HepG2 (cell line): ENCODE data around the gene SPATA7. TPM values are rescaled to one million over a fixed set of nuclear protein-coding genes. Genes with fewer than 3 reads are reported as not detected.
A peak's percentile ranks its signal among the peaks of the same experiment; 100 is the strongest.

Experiments
- ATAC-seq: fragments of 200-7000 bp; cut with Tn5 transposase; 3 replicates; pipeline ENCODE4 v1.9.1; 2020; ENCODE audit warnings: mild to moderate bottlenecking, moderate library complexity
- BruUV-seq: library from RNA; stranded (reverse); fragments of 400-500 nt; replicated peaks from 2 replicates; lab custom pipeline; 2021; lab: Mats Ljungman, UMichigan
- CTCF ChIA-PET: fragments of 300-600 bp; formaldehyde crosslinking; extraction: SDS; loops from one replicate; lab custom pipeline; 2021; ENCODE audit warnings: low total read pairs, inconsistent platforms, low intra/inter-chr PET ratio; lab: Yijun Ruan, JAX
- POLR2A ChIA-PET: fragments of 350-600 bp; sonication (Branson Sonifier 250); formaldehyde crosslinking; loops from one replicate; lab custom pipeline; 2020; ENCODE audit warnings: antibody characterized with exemption, inconsistent platforms; lab: Yijun Ruan, JAX
- DNase-seq: peaks from one replicate; pipeline ENCODE4 v3.0.0-alpha.2; 2015; ENCODE audit warnings: low spot score
- FAIRE-seq: peaks from 3 replicates; lab custom pipeline; 2011; peaks lifted over from hg19 to GRCh38; lab: Jason Lieb, UNC
- H2AFZ ChIP-seq: one replicate; pipeline ENCODE4 v1.6.1; 2011; ENCODE audit warnings: low read length, inconsistent platforms
- H3K27ac ChIP-seq: fragments of 300-600 bp; 3 replicates; pipeline ENCODE4 v1.8.0; 2011; ENCODE audit warnings: mixed run types, mild to moderate bottlenecking, mixed read lengths, low read length, inconsistent platforms; ENCODE audit not compliant: insufficient read depth; ENCODE audit errors: extremely low read length
- H3K27me3 ChIP-seq, 2 experiments: fragments of 200-600 bp in 1 of 2; 2 replicates in 1 of 2; 3 replicates in 1 of 2; pipeline versions ENCODE4 v1.6.0 to v1.8.0; 2011; ENCODE audit warnings: low read length in 2 of 2, mild to moderate bottlenecking in 2 of 2, moderate library complexity in 2 of 2, inconsistent platforms in 1 of 2; ENCODE audit not compliant: insufficient read depth in 2 of 2, control insufficient read depth in 1 of 2
- H3K36me3 ChIP-seq, 2 experiments: fragments of 200-600 bp in 1 of 2; replicated peaks in 1 of 2; 2 replicates in 1 of 2; 3 replicates in 1 of 2; pipeline versions ENCODE4 v1.5.1 to v1.8.0; 2011; ENCODE audit warnings: low read length in 2 of 2, inconsistent platforms in 1 of 2; ENCODE audit not compliant: insufficient read depth in 2 of 2, control insufficient read depth in 1 of 2
- H3K4me1 ChIP-seq: 2 replicates; pipeline ENCODE4 v1.5.1; 2012; ENCODE audit warnings: low read length, inconsistent platforms; ENCODE audit not compliant: insufficient read depth
- H3K4me2 ChIP-seq: 2 replicates; pipeline ENCODE4 v1.6.0; 2011; ENCODE audit warnings: low read depth, low read length, inconsistent platforms
- H3K4me3 ChIP-seq, 3 experiments: fragments of 200-600 bp in 1 of 3; sonication (generic), shearing (Covaris generic) in 1 of 3; replicated peaks in 1 of 3; 2 replicates each; pipeline ENCODE4 v1.5.1; 2011 to 2016; ENCODE audit warnings: low read length in 3 of 3, inconsistent platforms in 2 of 3, low read depth in 2 of 3, mild to moderate bottlenecking in 2 of 3, control low read depth in 1 of 3, mixed read lengths in 1 of 3; ENCODE audit not compliant: insufficient read depth in 1 of 3
- H3K79me2 ChIP-seq: one replicate; pipeline ENCODE4 v1.6.1; 2011; ENCODE audit warnings: low read length, inconsistent platforms; ENCODE audit not compliant: insufficient read depth
- H3K9ac ChIP-seq: 2 replicates; pipeline ENCODE4 v1.6.0; 2011; ENCODE audit warnings: mild to moderate bottlenecking, low read depth, low read length, inconsistent platforms; ENCODE audit not compliant: insufficient read depth
- H3K9me3 ChIP-seq: 2 replicates; pipeline ENCODE4 v1.5.1; 2012; ENCODE audit warnings: mild to moderate bottlenecking, low read length
- H4K20me1 ChIP-seq: 2 replicates; pipeline ENCODE4 v1.6.0; 2011; ENCODE audit warnings: inconsistent platforms, mild to moderate bottlenecking, low read length, moderate library complexity; ENCODE audit not compliant: insufficient read depth
- ATF1 ChIP-seq: IDR thresholded peaks from 2 replicates; pipeline ENCODE4 v1.6.1; 2016; ENCODE audit warnings: mild to moderate bottlenecking, control low read depth
- BCL6 ChIP-seq: IDR thresholded peaks from 2 replicates; pipeline ENCODE4 v1.6.1; 2016; ENCODE audit warnings: missing genetic modification reagents, missing compliant biosample characterization
- DNMT3B ChIP-seq: conservative IDR thresholded peaks from 2 replicates; pipeline ENCODE4 v1.6.1; 2016; ENCODE audit warnings: missing biosample characterization, control low read depth
- ESRRA ChIP-seq: sonication (generic); formaldehyde crosslinking; IDR thresholded peaks from 2 replicates; pipeline ENCODE4 v1.5.1; 2020; ENCODE audit warnings: mild to moderate bottlenecking, low read depth, missing genetic modification reagents
- HINFP ChIP-seq: sonication (generic); formaldehyde crosslinking; IDR thresholded peaks from 2 replicates; pipeline ENCODE4 v1.4.0; 2020; ENCODE audit warnings: low read depth, mild to moderate bottlenecking, missing genetic modification reagents
- HNF4A ChIP-seq: sonication (generic); formaldehyde crosslinking; IDR thresholded peaks from 2 replicates; pipeline ENCODE4 v1.4.0; 2020; ENCODE audit warnings: missing genetic modification reagents
- HNF4G ChIP-seq, 2 experiments: sonication (generic) in 1 of 2; formaldehyde crosslinking in 1 of 2; IDR thresholded peaks; 2 replicates each; pipeline versions ENCODE4 v1.4.0 to v1.6.1; 2011 to 2020; ENCODE audit warnings: borderline replicate concordance in 2 of 2, low read depth in 2 of 2, mild to moderate bottlenecking in 2 of 2, low read length in 1 of 2, missing genetic modification reagents in 1 of 2, moderate library complexity in 1 of 2
- KDM5B ChIP-seq: sonication (generic); formaldehyde crosslinking; IDR thresholded peaks from 2 replicates; pipeline ENCODE4 v1.4.0; 2020; ENCODE audit warnings: missing genetic modification reagents, mild to moderate bottlenecking, borderline replicate concordance
- POLR2A ChIP-seq, 2 experiments: IDR thresholded peaks; 2 replicates each; pipeline ENCODE4 v1.6.1; 2011; ENCODE audit warnings: low read depth in 2 of 2, low read length in 2 of 2, mild to moderate bottlenecking in 1 of 2, moderate library complexity in 1 of 2; ENCODE audit not compliant: insufficient read depth in 1 of 2
- SNAPC5 ChIP-seq: sonication (generic); formaldehyde crosslinking; IDR thresholded peaks from 2 replicates; pipeline ENCODE4 v1.8.1; 2023; ENCODE audit warnings: mild to moderate bottlenecking, missing genetic modification reagents, borderline replicate concordance
- SRSF4 ChIP-seq: fragments of 200-400 bp; formaldehyde crosslinking; IDR thresholded peaks from one replicate; pipeline ENCODE4 v1.6.1; 2018; ENCODE audit warnings: mild to moderate bottlenecking, low read depth, low read length, moderate library complexity; ENCODE audit not compliant: poor library complexity, severe bottlenecking
- TIGD3 ChIP-seq: sonication (generic); formaldehyde crosslinking; IDR thresholded peaks from 2 replicates; pipeline ENCODE4 v1.5.1; 2020; ENCODE audit warnings: mild to moderate bottlenecking, missing genetic modification reagents, borderline replicate concordance
- ZBTB7A ChIP-seq: sonication (generic); formaldehyde crosslinking; IDR thresholded peaks from 2 replicates; pipeline ENCODE4 v1.8.0; 2022; ENCODE audit warnings: mild to moderate bottlenecking, missing genetic modification reagents
- ZNF800 ChIP-seq: sonication (generic); formaldehyde crosslinking; IDR thresholded peaks from 2 replicates; pipeline ENCODE4 v1.4.0; 2020; ENCODE audit warnings: missing genetic modification reagents
- ZNF850 ChIP-seq: sonication (generic); formaldehyde crosslinking; conservative IDR thresholded peaks from 2 replicates; pipeline ENCODE4 v1.9.0; 2021; ENCODE audit warnings: mild to moderate bottlenecking, missing genetic modification reagents
- ZSCAN5A ChIP-seq: sonication (generic); formaldehyde crosslinking; IDR thresholded peaks from 2 replicates; pipeline ENCODE4 v1.8.0; 2022; ENCODE audit warnings: mild to moderate bottlenecking, missing genetic modification reagents, borderline replicate concordance
- WGBS: methylation state at CpG from one replicate; pipeline ENCODE4 v1.1.6; 2017; ENCODE audit warnings: low lambda C conversion rate; 5-methylcytosine and 5-hydroxymethylcytosine counted together
- in situ Hi-C: cut with HindIII; loops from 2 replicates; pipeline ENCODE4 v1.10.0; 2017; ENCODE audit warnings: low pct_unique_long_range_greater_than_20kb; ENCODE audit not compliant: extremely low pct_ligation_motif_present
- intact Hi-C: fragments of 100-400 bp; cut with micrococcal nuclease; formaldehyde crosslinking; loops from one replicate; pipeline ENCODE4 v1.10.0; 2022; ENCODE audit not compliant: unreplicated experiment
- polyA plus RNA-seq, 8 experiments: library from polyadenylated mRNA; depleted of rRNA in 3 of 8; stranded (reverse) in 7 of 8; unstranded in 1 of 8; fragments of >200 nt; fragmentation: Illumina TruSeq in 4 of 8; extraction: Trizol in 4 of 8; gene quantifications; 2 replicates each; pipeline versions ENCODE4 v1.2.1 to v1.2.3, GENCODE V29; 2011 to 2016; ENCODE audit warnings: low read depth in 4 of 8, missing spikeins in 1 of 8, mixed read lengths in 1 of 8; ENCODE audit not compliant: insufficient read depth in 1 of 8
- total RNA-seq, 5 experiments: library from RNA; depleted of rRNA; stranded (reverse); fragments of >200 nt; fragmentation: Illumina TruSeq; extraction: Trizol; gene quantifications; 2 replicates each; pipeline ENCODE4 v1.2.3, GENCODE V29; 2016; ENCODE audit warnings: low read depth in 1 of 5

Gene SPATA7
- total and polyA plus RNA-seq, 2 of the 13 experiments (the other 11 are each of a cell fraction or from before 2014, with no cell fraction given), result 3.6 to 5.5 TPM

GRCh38 chr14:88354358-88354757 lies 31.1 kb upstream of the SPATA7 start (continued):
- TF ChIP-seq SRSF4 (no peak), KDM5B (CRISPR knock-in tag) (no peak), HNF4A (CRISPR knock-in tag) (peak; percentile 68), ZNF800 (CRISPR knock-in tag) (no peak), HNF4G (IDR thresholded peaks at IDR 0.05; ENCODE audit: borderline replicate concordance, low read depth, low read length) (peak; percentile 13; the same call in 1 of the 2 replicates), HNF4G (CRISPR knock-in tag; IDR thresholded peaks at IDR 0.05; ENCODE audit: borderline replicate concordance, low read depth) (no peak), ESRRA (no peak), ZSCAN5A (CRISPR knock-in tag) (peak; percentile 91; the same call in 1 of the 2 replicates)

GRCh38 chr14:88359500-88359899 lies 26.0 kb upstream of the SPATA7 start:
- H3K79me2 ChIP-seq, result no peaks in the 10 kb centered on the region
- ChIA-PET POLR2A (no interaction called here), CTCF (no interaction called here)
- no peak overlapping the region for H2AFZ ChIP-seq
- 0% methylated on average over 2 of the region's 2 CpGs for WGBS
- H3K27ac ChIP-seq, result no peak overlapping the region
- H3K4me1 ChIP-seq, result peaks cover 3% of the 10 kb centered on the region
- no peaks in the 10 kb centered on the region for H3K27me3 ChIP-seq
- BruUV-seq, result no TSS peak
- H3K4me2 ChIP-seq, result no peak overlapping the region
- intact Hi-C loops, result no loop called here
- H3K36me3 ChIP-seq, result no peaks in the 10 kb centered on the region
- ATAC-seq (no peak), FAIRE-seq (no peak), DNase-seq (no peak)
- in situ Hi-C loops, result no loop called here
- no peaks in the 10 kb centered on the region for H4K20me1 ChIP-seq
- no peaks in the 10 kb centered on the region for H3K9me3 ChIP-seq
- no peak overlapping the region for H3K4me3 ChIP-seq
- no peak overlapping the region for H3K9ac ChIP-seq
- TF ChIP-seq POLR2A (IDR thresholded peaks at IDR 0.05; ENCODE audit: insufficient read depth in 1 of 2, low read depth in 2 of 2, low read length in 2 of 2) (no peak), HINFP (CRISPR knock-in tag) (no peak), ZNF850 (CRISPR knock-in tag) (no peak), SNAPC5 (CRISPR knock-in tag) (no peak), DNMT3B (CRISPR knock-in tag) (no peak), ZBTB7A (no peak), BCL6 (CRISPR knock-in tag) (no peak), TIGD3 (CRISPR knock-in tag) (no peak), ATF1 (no peak)
